IMR-90 (cell line): ENCODE measurements around the gene KCNN3. TPM values are rescaled to one million over a fixed set of nuclear protein-coding genes. Genes with fewer than 3 reads are reported as not detected.

Source experiments
- ATAC-seq: fragments of 200-7000 bp; cut with Tn5 transposase; 2 replicates; pipeline ENCODE4 v1.9.1; 2020; ENCODE audit warnings: low read depth, mild to moderate bottlenecking, moderate library complexity
- BruUV-seq: library from RNA; stranded (reverse); fragments of 400-500 nt; replicated peaks from 2 replicates; lab custom pipeline; 2021; lab: Mats Ljungman, UMichigan
- CTCF ChIA-PET: fragments of 300-600 bp; formaldehyde crosslinking; extraction: SDS; loops from one replicate; lab custom pipeline; 2021; ENCODE audit warnings: antibody characterized with exemption; lab: Yijun Ruan, JAX
- POLR2A ChIA-PET: fragments of 300-600 bp; sonication (Branson Sonifier 250); formaldehyde crosslinking; loops from one replicate; lab custom pipeline; 2022; ENCODE audit warnings: antibody characterized with exemption; ENCODE audit not compliant: unreplicated experiment; lab: Charles Lee
- DNase-seq: peaks from one replicate; pipeline ENCODE4 v3.0.0; 2013
- H2AFZ ChIP-seq: replicated peaks from 2 replicates; pipeline ENCODE3; 2013; ENCODE audit warnings: low read length, mild to moderate bottlenecking; ENCODE audit not compliant: poor library complexity
- H2AK5ac ChIP-seq: 2 replicates; pipeline ENCODE4 v1.6.1; 2013; ENCODE audit warnings: low read depth, low read length, inconsistent platforms
- H2AK9ac ChIP-seq: replicated peaks from 2 replicates; pipeline ENCODE3; 2013; ENCODE audit warnings: mild to moderate bottlenecking, low read depth, low read length, moderate library complexity; ENCODE audit not compliant: poor library complexity
- H2BK120ac ChIP-seq: 2 replicates; pipeline ENCODE4 v1.6.1; 2013; ENCODE audit warnings: low read depth, low read length, inconsistent platforms
- H2BK15ac ChIP-seq: 3 replicates; pipeline ENCODE4 v1.6.1; 2013; ENCODE audit warnings: low read depth, low read length, inconsistent platforms
- H2BK20ac ChIP-seq: 2 replicates; pipeline ENCODE4 v1.6.1; 2013; ENCODE audit warnings: low read depth, mild to moderate bottlenecking, inconsistent platforms, low read length, moderate library complexity
- H2BK5ac ChIP-seq: 2 replicates; pipeline ENCODE4 v1.6.1; 2013; ENCODE audit warnings: mild to moderate bottlenecking, low read depth, low read length, inconsistent platforms; ENCODE audit not compliant: poor library complexity, severe bottlenecking
- H3K14ac ChIP-seq: replicated peaks from 2 replicates; pipeline ENCODE4 v1.6.1; 2013; ENCODE audit warnings: low read depth, low read length, inconsistent platforms
- H3K18ac ChIP-seq: 2 replicates; pipeline ENCODE4 v1.6.1; 2013; ENCODE audit warnings: low read depth, low read length, control low read depth
- H3K23ac ChIP-seq: 2 replicates; pipeline ENCODE4 v1.6.1; 2013; ENCODE audit warnings: low read depth, low read length, inconsistent platforms
- H3K27ac ChIP-seq: 2 replicates; pipeline ENCODE4 v1.5.1; 2013; ENCODE audit warnings: mild to moderate bottlenecking, control low read depth, low read length; ENCODE audit not compliant: insufficient read depth
- H3K27me3 ChIP-seq: 2 replicates; pipeline ENCODE4 v1.6.1; 2013; ENCODE audit warnings: low read length; ENCODE audit not compliant: control insufficient read depth, insufficient read depth
- H3K36me3 ChIP-seq: 2 replicates; pipeline ENCODE4 v1.6.1; 2013; ENCODE audit warnings: low read length, mixed read lengths; ENCODE audit not compliant: control insufficient read depth, insufficient read depth
- H3K4ac ChIP-seq: 2 replicates; pipeline ENCODE4 v1.6.1; 2013; ENCODE audit warnings: low read depth, low read length, inconsistent platforms
- H3K4me1 ChIP-seq: 2 replicates; pipeline ENCODE4 v1.6.1; 2013; ENCODE audit warnings: low read length, mixed read lengths; ENCODE audit not compliant: control insufficient read depth, insufficient read depth
- H3K4me2 ChIP-seq: 2 replicates; pipeline ENCODE4 v1.6.1; 2013; ENCODE audit warnings: low read depth, mild to moderate bottlenecking, control low read depth, low read length, moderate library complexity
- H3K4me3 ChIP-seq: 2 replicates; pipeline ENCODE4 v1.5.1; 2013; ENCODE audit warnings: low read depth, mild to moderate bottlenecking, control low read depth, low read length, moderate library complexity; ENCODE audit not compliant: insufficient read depth
- H3K56ac ChIP-seq: 2 replicates; pipeline ENCODE4 v1.6.1; 2013; ENCODE audit warnings: low read length, inconsistent platforms; ENCODE audit not compliant: insufficient read depth; ENCODE audit errors: extremely low read depth
- H3K79me1 ChIP-seq, 2 experiments: 2 replicates each; pipeline ENCODE4 v1.6.1; 2013; ENCODE audit warnings: low read length in 2 of 2, inconsistent platforms in 1 of 2, low read depth in 1 of 2
- H3K9ac ChIP-seq: 2 replicates; pipeline ENCODE4 v1.6.1; 2013; ENCODE audit warnings: low read depth, low read length, control low read depth
- H3K9me1 ChIP-seq: 2 replicates; pipeline ENCODE4 v1.6.1; 2013; ENCODE audit warnings: low read length, inconsistent platforms; ENCODE audit not compliant: insufficient read depth
- H3K9me3 ChIP-seq: 2 replicates; pipeline ENCODE4 v1.6.1; 2013; ENCODE audit warnings: low read length; ENCODE audit not compliant: control insufficient read depth, insufficient read depth
- H4K20me1 ChIP-seq: 2 replicates; pipeline ENCODE4 v1.6.1; 2013; ENCODE audit warnings: low read length, inconsistent platforms; ENCODE audit not compliant: insufficient read depth
- H4K5ac ChIP-seq: 2 replicates; pipeline ENCODE4 v1.6.1; 2013; ENCODE audit warnings: mild to moderate bottlenecking, low read depth, low read length, control low read depth
- H4K8ac ChIP-seq, 2 experiments: 2 replicates each; pipeline ENCODE4 v1.6.1; 2013; ENCODE audit warnings: low read depth in 2 of 2, low read length in 2 of 2, control low read depth in 1 of 2, inconsistent platforms in 1 of 2
- H4K91ac ChIP-seq: 2 replicates; pipeline ENCODE4 v1.6.1; 2013; ENCODE audit warnings: low read depth, low read length, inconsistent platforms; ENCODE audit not compliant: insufficient read depth
- CEBPB ChIP-seq: IDR thresholded peaks from 2 replicates; pipeline ENCODE4 v1.6.1; 2012; ENCODE audit warnings: low read depth, low read length, improper control_type of control experiment
- CHD1 ChIP-seq: IDR thresholded peaks from 2 replicates; pipeline ENCODE4 v1.6.1; 2012; ENCODE audit warnings: low read depth, low read length, improper control_type of control experiment
- MAFK ChIP-seq: IDR thresholded peaks from 2 replicates; pipeline ENCODE4 v1.6.1; 2012; ENCODE audit warnings: low read depth, low read length, improper control_type of control experiment
- MAZ ChIP-seq: IDR thresholded peaks from 2 replicates; pipeline ENCODE4 v1.6.1; 2012; ENCODE audit warnings: low read depth, mild to moderate bottlenecking, low read length, improper control_type of control experiment, moderate library complexity, borderline replicate concordance
- NFE2L2 ChIP-seq: fragments of 150-350 bp; IDR thresholded peaks from 2 replicates; pipeline ENCODE4 v1.6.1; 2016; ENCODE audit warnings: low read depth, mild to moderate bottlenecking, low read length
- POLR2A ChIP-seq: IDR thresholded peaks from 2 replicates; pipeline ENCODE4 v1.6.1; 2012; ENCODE audit warnings: mild to moderate bottlenecking, low read depth, low read length
- RAD21 ChIP-seq: IDR thresholded peaks from 2 replicates; pipeline ENCODE4 v1.6.1; 2012; ENCODE audit warnings: low read length, improper control_type of control experiment
- RCOR1 ChIP-seq: IDR thresholded peaks from 2 replicates; pipeline ENCODE4 v1.6.1; 2012; ENCODE audit warnings: mild to moderate bottlenecking, low read length, improper control_type of control experiment; ENCODE audit not compliant: insufficient replicate concordance
- RFX5 ChIP-seq: IDR thresholded peaks from 2 replicates; pipeline ENCODE4 v1.8.0; 2012; ENCODE audit warnings: low read depth, mild to moderate bottlenecking, low read length, moderate library complexity
- SMC3 ChIP-seq: fragments of 150-350 bp; IDR thresholded peaks from 2 replicates; pipeline ENCODE4 v1.6.1; 2016; ENCODE audit warnings: low read depth, mild to moderate bottlenecking, antibody characterized with exemption, low read length, moderate library complexity
- WGBS, 2 experiments: methylation state at CpG; one replicate each; pipeline versions ENCODE4 v1.1.5 to v1.1.7; 2013; ENCODE audit warnings: missing lambda C conversion rate in 2 of 2; ENCODE audit not compliant: insufficient read length in 1 of 2; ENCODE audit errors: extremely low coverage in 2 of 2; 5-methylcytosine and 5-hydroxymethylcytosine counted together
- dilution Hi-C: fragments of 300-500 bp; cut with HindIII; formaldehyde crosslinking; loops from one replicate; pipeline ENCODE4 v1.14.3; 2018; ENCODE audit warnings: low sequenced_read_pairs; ENCODE audit not compliant: unreplicated experiment
- in situ Hi-C: fragments of 300-500 bp; cut with MboI; formaldehyde crosslinking; loops from 3 replicates; pipeline ENCODE4 v1.14.3; 2019; ENCODE audit warnings: low sequenced_read_pairs, inconsistent platforms, mixed read lengths
- intact Hi-C: fragments of 100-400 bp; cut with micrococcal nuclease; formaldehyde crosslinking; loops from 2 replicates; pipeline ENCODE4 v1.10.0; 2022
- polyA plus RNA-seq, 3 experiments: library from polyadenylated mRNA; depleted of rRNA; stranded (reverse); fragments of >200 nt; gene quantifications; 2 replicates each; pipeline ENCODE4 v1.2.3, GENCODE V29; 2012; ENCODE audit warnings: low replicate concordance in 1 of 3
- total RNA-seq: library from RNA; depleted of rRNA; stranded (reverse); fragments of >200 nt; gene quantifications from 2 replicates; pipeline ENCODE4 v1.2.3, GENCODE V29; 2012
- TF ChIP-seq, protein P1 (sequence below): fragments of 150-350 bp; IDR thresholded peaks from 2 replicates; pipeline ENCODE4 v1.6.1; 2016; ENCODE audit warnings: low read depth, mild to moderate bottlenecking, low read length, moderate library complexity, borderline replicate concordance
- TF ChIP-seq, protein P2 (sequence below): conservative IDR thresholded peaks from 2 replicates; pipeline ENCODE4 v1.5.1; 2012; ENCODE audit warnings: mild to moderate bottlenecking, low read depth, low read length, improper control_type of control experiment
- TF ChIP-seq, protein P3 (sequence below): fragments of 150-350 bp; IDR thresholded peaks from 2 replicates; pipeline ENCODE4 v1.6.1; 2017; ENCODE audit warnings: mild to moderate bottlenecking, antibody characterized with exemption, low read length, low read depth

Gene KCNN3
- total and polyA plus RNA-seq, 2 of the 4 experiments (the other 2 are of a cell fraction): 0.02 TPM; not detected in 1

DNA sequence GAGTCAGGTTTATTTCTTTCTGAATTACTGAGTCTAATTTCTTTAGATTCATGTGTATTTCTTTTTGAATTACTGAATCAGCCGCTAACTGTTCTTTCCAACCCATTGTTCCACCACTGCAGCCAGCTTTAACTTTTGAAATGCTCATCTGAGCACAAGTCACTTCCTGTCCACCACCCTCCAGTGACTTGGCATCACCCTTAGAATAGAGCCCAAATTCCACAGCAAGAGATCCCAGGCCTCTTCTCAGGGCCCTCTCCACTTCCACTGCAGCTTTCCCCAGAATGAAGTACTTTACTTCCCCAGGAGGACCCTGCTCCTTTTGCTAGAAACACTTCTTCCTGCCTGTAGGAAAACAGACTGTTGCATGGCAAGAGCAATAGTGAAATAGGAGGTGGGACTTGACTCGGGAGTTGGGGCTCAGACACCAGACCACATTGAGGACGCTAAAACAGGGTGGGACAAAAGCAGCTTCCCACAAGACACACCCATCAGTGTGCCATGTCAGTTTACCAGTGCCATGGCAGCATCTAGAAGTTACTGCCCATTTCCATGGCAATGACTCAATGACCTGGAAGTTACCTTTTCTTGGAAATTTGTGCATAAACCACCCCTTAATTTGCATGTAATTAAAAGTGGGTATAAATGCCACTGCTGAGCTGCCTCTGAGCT is 205.6 kb downstream of the KCNN3 start:
- no peak overlapping the region for H2BK15ac ChIP-seq
- ChIA-PET CTCF (interaction anchor here (1.3 kb wide), 1 partner anchor 214 kb away, joined by 3 read pairs; no protein-coding TSS in a partner anchor), POLR2A (no interaction called here)
- H4K91ac ChIP-seq: no peak overlapping the region
- H2BK120ac ChIP-seq: no peak overlapping the region
- no peaks in the 10 kb centered on the region for H3K9me3 ChIP-seq
- intact Hi-C loops: loop anchor here (5.0 kb wide), 1 partner anchor 182 kb away; no protein-coding TSS in a partner anchor
- no peak for DNase-seq
- H2AK5ac ChIP-seq: no peak overlapping the region
- no peak overlapping the region for H2BK5ac ChIP-seq
- H3K9ac ChIP-seq: no peak overlapping the region
- H3K56ac ChIP-seq: no peak overlapping the region
- dilution Hi-C loops: no loop called here
- H3K4ac ChIP-seq: no peak overlapping the region
- H2AFZ ChIP-seq: no peak overlapping the region
- no peak overlapping the region for H3K14ac ChIP-seq
- no peak overlapping the region for H3K4me3 ChIP-seq
- H3K27me3 ChIP-seq: peaks cover 41% of the 10 kb centered on the region
- no peaks in the 10 kb centered on the region for H3K4me1 ChIP-seq
- no peaks in the 10 kb centered on the region for H3K36me3 ChIP-seq
- WGBS, 2 experiments: no CpG with 5 or more reads among the region's 3 CpGs
- no peak overlapping the region for H3K4me2 ChIP-seq
- no peaks in the 10 kb centered on the region for H4K20me1 ChIP-seq
- no peak for ATAC-seq
- H3K23ac ChIP-seq: no peak overlapping the region
- no TSS peak for BruUV-seq
- TF ChIP-seq, protein P1, sequence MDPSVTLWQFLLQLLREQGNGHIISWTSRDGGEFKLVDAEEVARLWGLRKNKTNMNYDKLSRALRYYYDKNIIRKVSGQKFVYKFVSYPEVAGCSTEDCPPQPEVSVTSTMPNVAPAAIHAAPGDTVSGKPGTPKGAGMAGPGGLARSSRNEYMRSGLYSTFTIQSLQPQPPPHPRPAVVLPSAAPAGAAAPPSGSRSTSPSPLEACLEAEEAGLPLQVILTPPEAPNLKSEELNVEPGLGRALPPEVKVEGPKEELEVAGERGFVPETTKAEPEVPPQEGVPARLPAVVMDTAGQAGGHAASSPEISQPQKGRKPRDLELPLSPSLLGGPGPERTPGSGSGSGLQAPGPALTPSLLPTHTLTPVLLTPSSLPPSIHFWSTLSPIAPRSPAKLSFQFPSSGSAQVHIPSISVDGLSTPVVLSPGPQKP: no peak
- no peak for TF ChIP-seq NFE2L2
- TF ChIP-seq CHD1: no peak
- no peak for TF ChIP-seq MAFK
- TF ChIP-seq RFX5: no peak
- no peak for TF ChIP-seq SMC3
- no peak for TF ChIP-seq POLR2A
- no peak for TF ChIP-seq RCOR1
- TF ChIP-seq, protein P2, sequence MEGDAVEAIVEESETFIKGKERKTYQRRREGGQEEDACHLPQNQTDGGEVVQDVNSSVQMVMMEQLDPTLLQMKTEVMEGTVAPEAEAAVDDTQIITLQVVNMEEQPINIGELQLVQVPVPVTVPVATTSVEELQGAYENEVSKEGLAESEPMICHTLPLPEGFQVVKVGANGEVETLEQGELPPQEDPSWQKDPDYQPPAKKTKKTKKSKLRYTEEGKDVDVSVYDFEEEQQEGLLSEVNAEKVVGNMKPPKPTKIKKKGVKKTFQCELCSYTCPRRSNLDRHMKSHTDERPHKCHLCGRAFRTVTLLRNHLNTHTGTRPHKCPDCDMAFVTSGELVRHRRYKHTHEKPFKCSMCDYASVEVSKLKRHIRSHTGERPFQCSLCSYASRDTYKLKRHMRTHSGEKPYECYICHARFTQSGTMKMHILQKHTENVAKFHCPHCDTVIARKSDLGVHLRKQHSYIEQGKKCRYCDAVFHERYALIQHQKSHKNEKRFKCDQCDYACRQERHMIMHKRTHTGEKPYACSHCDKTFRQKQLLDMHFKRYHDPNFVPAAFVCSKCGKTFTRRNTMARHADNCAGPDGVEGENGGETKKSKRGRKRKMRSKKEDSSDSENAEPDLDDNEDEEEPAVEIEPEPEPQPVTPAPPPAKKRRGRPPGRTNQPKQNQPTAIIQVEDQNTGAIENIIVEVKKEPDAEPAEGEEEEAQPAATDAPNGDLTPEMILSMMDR: no peak
- no peak for TF ChIP-seq CEBPB
- no peak for TF ChIP-seq MAZ
- TF ChIP-seq RAD21: no peak
- TF ChIP-seq, protein P3, sequence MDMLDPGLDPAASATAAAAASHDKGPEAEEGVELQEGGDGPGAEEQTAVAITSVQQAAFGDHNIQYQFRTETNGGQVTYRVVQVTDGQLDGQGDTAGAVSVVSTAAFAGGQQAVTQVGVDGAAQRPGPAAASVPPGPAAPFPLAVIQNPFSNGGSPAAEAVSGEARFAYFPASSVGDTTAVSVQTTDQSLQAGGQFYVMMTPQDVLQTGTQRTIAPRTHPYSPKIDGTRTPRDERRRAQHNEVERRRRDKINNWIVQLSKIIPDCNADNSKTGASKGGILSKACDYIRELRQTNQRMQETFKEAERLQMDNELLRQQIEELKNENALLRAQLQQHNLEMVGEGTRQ: no peak
- no peak overlapping the region for H2AK9ac ChIP-seq
- H3K27ac ChIP-seq: no peak overlapping the region
- H3K9me1 ChIP-seq: no peaks in the 10 kb centered on the region
- H3K79me1 ChIP-seq: no peaks in the 10 kb centered on the region
- in situ Hi-C loops: no loop called here
- H4K5ac ChIP-seq: no peak overlapping the region
- no peak overlapping the region for H4K8ac ChIP-seq
- no peak overlapping the region for H3K18ac ChIP-seq
- no peak overlapping the region for H2BK20ac ChIP-seq
